ENCODE measurements around the gene OCA2. TPM values are rescaled to one million over a fixed set of nuclear protein-coding genes. Genes with fewer than 3 reads are reported as not detected.

OCA2 gene
- total RNA-seq, 2 donors from 2014 or later: 0.10 to 0.82 TPM

- H3K4me3 ChIP-seq: peak overlapping the region; percentile 43
- peaks cover 9% of the 10 kb centered on the region for H3K4me1 ChIP-seq
- H3K9me3 ChIP-seq: no peaks in the 10 kb centered on the region
- H3K36me3 ChIP-seq: no peaks in the 10 kb centered on the region
- DNase-seq: peak; percentile 32
- peak overlapping the region in 1 of 2 donors; percentile 57 for H3K9ac ChIP-seq (ENCODE audit: low read depth in 2 of 2, low read length in 2 of 2)
- intact Hi-C loops (cut with DNase I): no loop called here
- no peak overlapping the region for H3K27ac ChIP-seq
- H3K27me3 ChIP-seq: peaks cover 33% of the 10 kb centered on the region
- TF ChIP-seq CTCF (IDR thresholded peaks at IDR 0.05): no peak
Observed at GRCh38 chr15:28096670-28097431, 2.3 kb downstream of the OCA2 start.

- Histone ChIP-seq H3K27me3 (peaks cover 33% of the 10 kb centered on the region), H3K9me3 (no peaks in the 10 kb centered on the region), H3K27ac (no peak overlapping the region), H3K4me1 (peaks cover 9% of the 10 kb centered on the region), H3K9ac (ENCODE audit: low read depth in 2 of 2, low read length in 2 of 2) (peak overlapping the region in 1 of 2 donors; percentile 57), H3K36me3 (no peaks in the 10 kb centered on the region), H3K4me3 (peak overlapping the region; percentile 43)
- TF ChIP-seq CTCF (IDR thresholded peaks at IDR 0.05): no peak
- intact Hi-C loops (cut with DNase I): no loop called here
- DNase-seq: no peak
Observed at GRCh38 chr15:28096411-28096669, 2.8 kb downstream of the OCA2 start.

- Histone ChIP-seq H3K36me3 (no peaks in the 10 kb centered on the region), H3K4me1 (peaks cover 9% of the 10 kb centered on the region), H3K9me3 (no peaks in the 10 kb centered on the region), H3K9ac (ENCODE audit: low read depth in 2 of 2, low read length in 2 of 2) (peak overlapping the region; percentile 51 to 66), H3K4me3 (peak overlapping the region; percentile 43), H3K27ac (peak overlapping the region; percentile 86), H3K27me3 (peaks cover 33% of the 10 kb centered on the region)
- peak; percentile 89 for DNase-seq
- intact Hi-C loops (cut with DNase I): no loop called here
- no peak for TF ChIP-seq CTCF (IDR thresholded peaks at IDR 0.05)
Observed at GRCh38 chr15:28094732-28095521, 4.2 kb downstream of the OCA2 start.

- H3K27me3 ChIP-seq: peaks cover 23% of the 10 kb centered on the region
- H3K27ac ChIP-seq: no peak overlapping the region
- intact Hi-C loops (cut with DNase I): no loop called here
- no peak for TF ChIP-seq CTCF (IDR thresholded peaks at IDR 0.05)
- H3K9me3 ChIP-seq: no peaks in the 10 kb centered on the region
- peak overlapping the region in 1 of 2 donors; percentile 51 for H3K9ac ChIP-seq (ENCODE audit: low read depth in 2 of 2, low read length in 2 of 2)
- H3K4me1 ChIP-seq: peaks cover 6% of the 10 kb centered on the region
- H3K36me3 ChIP-seq: no peaks in the 10 kb centered on the region
- DNase-seq: peak; percentile 38
- H3K4me3 ChIP-seq: peak overlapping the region; percentile 43
Observed at GRCh38 chr15:28093752-28094535, 5.2 kb downstream of the OCA2 start.

- H3K27me3 ChIP-seq: peaks cover under 1% of the 10 kb centered on the region
- intact Hi-C loops (cut with DNase I): no loop called here
Observed at GRCh38 chr15:28091313-28091712, 7.8 kb downstream of the OCA2 start.

More at GRCh38 chr15:28091313-28091712, 7.8 kb downstream of the OCA2 start:
- Histone ChIP-seq H3K36me3 (no peaks in the 10 kb centered on the region), H3K9ac (ENCODE audit: low read depth in 2 of 2, low read length in 2 of 2) (no peak overlapping the region), H3K9me3 (no peaks in the 10 kb centered on the region), H3K27ac (no peak overlapping the region), H3K4me1 (peaks cover under 1% of the 10 kb centered on the region), H3K4me3 (no peak overlapping the region)
- TF ChIP-seq CTCF (IDR thresholded peaks at IDR 0.05): no peak
- DNase-seq: no peak

All from colonic mucosa (tissue), 4 donors.